Tibial nerve (tissue), 4 donors: ENCODE measurements around the gene EEF2.
"Not testable (repeated sequence)": the region's sequence is repeated elsewhere in the genome, so short reads cannot be mapped to it uniquely, and the experiment has no call there.

Experiments used
- CTCF ChIP-seq, 5 experiments: fragments of 200-600 bp in 3 of 5; fragments of 450-650 bp in 2 of 5; sonication (generic) in 3 of 5; IDR thresholded peaks; one replicate each; pipeline ENCODE4 v1.5.1; 2016 to 2019; ENCODE audit warnings: antibody characterized with exemption in 5 of 5, mild to moderate bottlenecking in 3 of 5, moderate library complexity in 2 of 5
- EP300 ChIP-seq, 2 donors: sonication (generic); formaldehyde crosslinking; IDR thresholded peaks; one replicate each; pipeline ENCODE4 v1.6.1; 2017; ENCODE audit warnings: antibody characterized with exemption in 2 of 2, mild to moderate bottlenecking in 1 of 2

GRCh38 chr19:4011430-4011829 is 26.2 kb upstream of the EEF2 start:
- not testable (repeated sequence) for TF ChIP-seq EP300, CTCF (IDR thresholded peaks at IDR 0.05)
